Peyer's patch (tissue), 4 donors: ENCODE data around the gene CDK11A.

ENCODE experiments used
- CTCF ChIP-seq, 6 experiments: fragments of 450-650 bp in 4 of 6; fragments of 200-600 bp in 2 of 6; sonication (generic) in 1 of 6; IDR thresholded peaks; one replicate each; pipeline ENCODE4 v1.5.1; 2017 to 2019; ENCODE audit warnings: antibody characterized with exemption in 6 of 6, mild to moderate bottlenecking in 3 of 6, moderate library complexity in 1 of 6
- POLR2A ChIP-seq, 2 donors: fragments of 450-650 bp; IDR thresholded peaks; one replicate each; pipeline ENCODE4 v1.5.1; 2017; ENCODE audit warnings: antibody characterized with exemption in 2 of 2, mild to moderate bottlenecking in 2 of 2, moderate library complexity in 2 of 2

DNA sequence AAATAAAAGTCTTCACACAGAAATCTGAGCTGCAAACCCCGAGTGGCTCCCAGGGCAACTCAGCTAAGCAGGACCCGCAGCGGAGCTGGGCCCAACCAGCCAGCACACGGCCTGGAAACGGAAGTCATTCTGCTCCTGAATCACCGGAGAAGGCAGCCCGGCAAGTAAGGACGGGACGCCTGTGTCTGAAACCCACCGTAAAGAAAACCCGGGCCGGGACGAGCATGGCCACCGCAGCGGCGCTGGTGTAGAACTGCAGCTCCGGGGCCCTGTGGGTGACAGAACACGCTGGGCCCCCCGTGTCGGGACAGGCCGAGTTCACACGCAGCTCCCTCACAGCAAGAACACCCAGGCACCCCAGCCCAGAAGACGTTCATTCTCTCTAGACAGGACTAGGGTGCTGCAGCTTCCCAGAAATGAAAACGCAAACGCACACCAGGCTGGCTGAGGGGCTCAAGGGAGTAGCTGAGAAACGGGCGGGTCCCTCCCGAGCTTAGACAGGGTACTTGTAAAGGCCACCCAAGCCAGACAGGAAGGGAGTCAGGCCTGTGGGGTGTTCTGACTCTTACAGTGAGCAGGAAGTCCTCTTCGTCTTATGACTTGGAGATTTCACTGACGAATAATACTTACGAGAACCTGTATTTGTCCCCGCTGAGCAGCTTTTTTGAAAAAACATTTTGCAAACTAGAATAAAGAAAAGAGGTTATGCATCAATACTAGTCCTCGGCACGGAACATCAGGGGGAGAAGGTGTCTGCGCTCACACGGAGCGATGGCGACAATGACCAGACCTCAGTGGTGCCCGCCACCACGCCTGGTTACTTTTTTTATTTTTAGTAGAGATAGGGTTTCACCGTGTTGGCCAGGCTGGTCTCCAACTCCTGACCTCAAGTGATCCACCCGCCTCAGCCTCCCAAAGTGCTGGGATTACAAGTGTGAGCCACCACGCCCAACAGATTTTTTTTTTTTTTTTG lies 54.4 kb downstream of the CDK11A start:
- TF ChIP-seq CTCF (IDR thresholded peaks at IDR 0.05) (no peak), POLR2A (IDR thresholded peaks at IDR 0.05) (no peak)
